Endothelial cell of hepatic sinusoid (primary cell): ENCODE measurements around the gene ATP11B.

Experiments
- in situ Hi-C: cut with HindIII; loops from 2 replicates; pipeline ENCODE4 v1.10.0; 2017; ENCODE audit warnings: low sequenced_read_pairs

Gene ATP11B

DNA sequence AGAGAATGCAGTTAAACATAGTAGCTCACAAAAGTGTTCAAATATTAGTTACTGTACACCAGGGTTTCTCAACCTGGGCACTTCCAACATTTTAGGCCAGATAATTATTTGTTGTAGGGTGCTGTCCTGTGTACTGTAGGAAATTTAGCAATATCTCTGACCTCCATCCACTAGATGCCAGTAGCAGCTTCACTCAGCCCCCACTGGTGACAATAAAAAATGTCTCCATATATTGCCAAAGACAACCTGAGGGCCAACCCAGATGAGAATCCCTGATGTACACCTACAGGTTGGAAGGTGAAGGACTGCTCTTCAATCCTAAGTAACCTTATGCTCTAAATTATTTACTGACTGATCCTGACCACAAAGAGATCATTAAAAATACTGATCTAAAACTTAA lies 154.6 kb downstream of the ATP11B start:
- in situ Hi-C loops = no loop called here

DNA sequence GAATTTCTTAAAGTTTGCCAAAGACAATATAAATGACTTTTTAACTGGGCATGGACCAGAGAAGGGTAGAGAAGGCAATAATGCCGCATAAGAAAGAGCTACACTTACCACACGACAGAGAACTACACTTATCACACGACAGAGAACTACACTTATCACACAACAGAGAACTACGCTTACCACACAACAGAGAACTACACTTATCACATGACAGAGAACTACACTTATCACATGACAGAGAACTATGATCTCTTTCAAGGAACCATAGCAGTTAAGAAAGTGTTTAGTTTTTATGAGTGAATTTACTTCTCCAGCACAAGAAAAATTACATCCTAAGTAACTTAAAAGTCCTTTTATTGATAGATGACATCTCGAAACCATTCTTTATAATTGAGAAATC lies 155.0 kb downstream of the ATP11B start:
- in situ Hi-C loops = no loop called here

DNA sequence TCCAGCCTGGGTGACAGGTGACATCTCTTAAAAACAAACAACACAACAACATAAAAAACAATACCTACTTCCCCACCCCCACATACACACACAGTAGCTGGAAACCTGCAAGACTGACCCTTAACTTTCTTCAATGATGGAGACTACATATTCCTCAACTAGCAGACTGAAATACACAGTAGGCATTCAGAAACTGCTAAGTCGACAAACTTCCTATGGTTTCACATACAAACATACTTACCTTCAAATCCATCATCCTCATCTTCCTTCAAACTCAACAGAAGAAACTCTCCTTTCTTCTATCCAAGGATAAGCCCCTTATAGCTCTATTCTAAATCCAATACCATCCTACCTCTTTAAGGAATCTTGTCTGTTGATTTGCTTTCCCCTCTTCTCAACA lies 156.4 kb downstream of the ATP11B start:
- in situ Hi-C loops = no loop called here

- in situ Hi-C loops = no loop called here
Observed at GRCh38 chr3:182954553-182955235, 161.4 kb downstream of the ATP11B start.

DNA sequence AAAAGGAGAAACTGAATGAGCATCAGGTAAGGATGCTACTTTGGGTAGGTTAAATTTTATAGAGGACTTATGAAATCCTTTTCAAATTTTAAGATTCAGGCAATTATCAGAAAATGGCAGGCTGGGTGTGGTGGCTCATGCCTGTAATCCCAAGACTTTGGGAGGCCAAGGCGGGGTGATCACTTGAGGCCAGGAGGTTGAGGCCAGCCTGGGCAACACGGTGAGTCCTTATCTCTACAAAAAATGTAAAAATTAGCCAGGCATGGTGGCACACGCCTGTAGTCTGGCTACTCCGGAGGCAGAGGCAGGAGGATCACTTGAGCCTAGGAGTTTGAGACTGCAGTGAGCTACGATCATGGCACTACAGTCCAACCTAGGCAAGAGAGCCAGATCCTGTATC lies 163.9 kb downstream of the ATP11B start:
- in situ Hi-C loops = no loop called here

- in situ Hi-C loops = no loop called here
Observed at GRCh38 chr3:182957676-182958266, 164.5 kb downstream of the ATP11B start.

- in situ Hi-C loops = loop anchor here (5.0 kb wide), 1 partner anchor 62 kb away; no protein-coding TSS in a partner anchor
Observed at GRCh38 chr3:182959474-182960350, 166.4 kb downstream of the ATP11B start.

DNA sequence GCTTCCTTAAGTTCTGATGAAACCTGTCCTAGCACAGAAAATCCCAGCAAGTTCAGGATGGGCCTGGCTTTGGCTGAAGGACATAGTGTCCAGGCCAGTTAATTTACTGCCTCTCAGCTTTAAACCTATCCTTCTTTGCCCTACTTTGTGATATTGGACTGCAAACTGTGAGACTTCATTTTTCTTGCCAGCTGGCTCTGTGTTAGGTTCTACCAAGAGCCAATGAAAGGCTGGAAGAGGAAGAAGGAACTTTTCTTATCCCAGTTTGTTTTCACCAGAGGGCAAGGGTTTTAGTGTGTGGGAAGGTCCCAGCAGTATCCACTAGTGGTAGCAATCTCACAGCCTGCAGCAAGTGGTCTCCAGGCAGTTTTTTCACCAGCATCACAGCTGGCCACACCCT lies 168.9 kb downstream of the ATP11B start:
- in situ Hi-C loops = loop anchor here (5.0 kb wide), 1 partner anchor 65 kb away; no protein-coding TSS in a partner anchor

DNA sequence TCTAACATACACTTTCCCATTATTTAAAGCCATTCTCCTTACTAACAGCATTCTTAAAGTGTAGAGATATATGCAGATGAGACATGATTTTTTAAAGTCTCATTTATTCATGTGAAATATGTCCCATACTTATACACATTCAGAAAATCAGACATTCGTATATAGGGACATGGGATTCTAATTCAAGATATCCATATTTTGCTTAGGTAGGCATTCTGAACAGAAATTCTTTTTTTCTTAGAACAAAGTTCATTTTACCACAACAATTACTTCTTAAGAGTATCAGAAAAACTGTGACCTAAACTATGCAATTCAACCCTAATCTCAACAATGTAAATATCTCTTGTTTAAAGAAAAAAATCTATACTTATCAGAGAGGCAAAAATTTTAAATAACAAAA lies 170.9 kb downstream of the ATP11B start:
- in situ Hi-C loops = loop anchor here (5.0 kb wide), 1 partner anchor 67 kb away; no protein-coding TSS in a partner anchor

DNA sequence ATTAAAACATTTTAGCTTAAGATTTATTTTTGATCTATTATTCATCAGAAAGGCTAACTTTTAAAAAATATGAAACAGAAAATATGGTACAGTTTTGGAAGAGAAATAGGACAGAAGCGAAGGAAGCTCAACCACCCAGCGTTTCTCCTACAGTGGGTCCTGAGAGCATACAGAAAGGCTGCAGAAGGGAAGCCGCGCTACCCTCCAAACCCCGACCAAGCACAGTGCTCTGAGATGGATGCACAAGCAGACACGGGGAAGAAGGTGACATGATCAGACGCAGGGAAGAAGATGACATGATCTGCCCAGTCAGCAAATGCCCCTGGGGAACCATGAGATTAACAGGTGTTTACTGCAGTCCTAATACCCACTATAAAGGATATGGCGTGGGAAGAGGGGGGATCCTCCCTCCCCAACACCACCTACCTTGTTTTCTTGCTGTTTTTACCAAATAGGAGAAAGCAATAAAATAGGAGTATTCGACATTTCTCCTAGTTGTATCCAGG lies 172.6 kb downstream of the ATP11B start:
- in situ Hi-C loops = no loop called here

DNA sequence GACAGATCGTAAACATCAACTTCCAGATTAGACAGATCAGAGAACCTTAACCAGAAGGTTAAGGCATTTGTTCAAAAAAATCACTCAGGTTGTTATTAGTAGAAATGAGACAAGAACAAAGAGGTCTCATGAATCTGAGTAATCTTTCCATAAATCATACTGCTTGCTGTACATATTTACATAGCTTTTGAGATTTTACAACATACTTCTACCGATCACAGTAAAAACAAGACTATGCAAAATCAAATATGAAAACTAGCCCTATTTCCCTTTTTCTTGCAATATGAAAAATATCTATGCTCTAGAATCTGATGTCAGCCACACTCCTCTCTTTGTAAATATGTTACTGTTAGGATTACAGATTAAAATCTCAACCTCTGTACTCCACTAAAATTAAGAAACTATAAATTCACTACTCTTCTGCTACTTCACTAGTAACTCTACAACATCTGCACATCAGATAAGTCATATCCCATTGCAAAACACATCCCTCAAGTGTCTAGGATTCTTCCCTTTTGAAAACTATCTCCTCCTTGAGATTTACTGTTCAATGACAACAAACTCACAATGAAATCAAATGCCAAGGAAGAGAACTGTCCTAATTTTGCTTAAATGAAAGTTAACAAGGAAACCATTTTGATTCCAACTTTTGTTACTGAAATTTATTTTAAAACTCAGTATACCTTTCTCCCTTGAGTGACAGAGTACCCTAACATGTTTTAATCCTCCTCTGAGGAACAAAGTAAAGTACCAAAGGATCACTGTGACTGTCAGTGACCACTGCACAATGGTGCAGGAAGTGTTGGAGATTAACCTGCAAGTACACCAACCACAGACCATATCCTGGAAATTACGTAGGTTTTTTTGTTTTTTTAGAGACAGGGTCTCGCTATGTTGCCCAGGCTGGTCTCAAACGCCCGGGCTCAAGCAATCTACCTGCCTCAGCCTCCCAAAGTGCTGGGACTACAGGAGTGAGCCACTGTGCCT lies 174.2 kb downstream of the ATP11B start:
- in situ Hi-C loops = no loop called here

- in situ Hi-C loops = no loop called here
Observed at GRCh38 chr3:182969277-182969676, 176.0 kb downstream of the ATP11B start.

DNA sequence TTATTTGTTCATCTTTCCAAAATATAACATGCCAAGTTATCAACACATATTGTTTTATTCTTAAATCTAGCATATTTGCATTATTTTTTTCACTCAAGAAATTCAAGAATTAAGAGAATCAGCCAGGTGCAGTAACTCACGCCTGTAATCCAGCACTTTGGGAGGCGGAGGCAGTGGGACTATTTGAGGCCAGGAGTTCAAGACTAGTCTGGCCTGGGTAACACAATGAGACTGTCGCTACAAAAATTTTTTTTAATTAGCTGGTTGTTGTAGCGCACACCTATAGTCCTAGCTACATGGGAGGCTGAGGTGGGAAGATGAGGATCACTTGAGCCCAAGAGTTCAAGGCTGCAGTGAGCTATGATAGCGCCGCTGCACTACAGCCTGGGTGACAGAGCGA lies 176.5 kb downstream of the ATP11B start:
- in situ Hi-C loops = no loop called here

GRCh38 chr3:182970811-182971418 lies 177.6 kb downstream of the ATP11B start:
- in situ Hi-C loops = no loop called here
